ENCODE measurements around the gene FOS. TPM values are rescaled to one million over a fixed set of nuclear protein-coding genes. Genes with fewer than 3 reads are reported as not detected.
"Not testable (repeated sequence)": the region's sequence is repeated elsewhere in the genome, so short reads cannot be mapped to it uniquely, and the experiment has no call there.

Gene FOS
- polyA plus RNA-seq, 3 donors: 337 to 735 (median 440) TPM

- no peak for DNase-seq (ENCODE audit: low read depth in 3 of 3, low spot score in 2 of 3)
These were observed 3.6 kb upstream of the FOS start for GRCh38 chr14:75274899-75275569.

- DNase-seq (ENCODE audit: low read depth in 3 of 3, low spot score in 2 of 3): no peak
These were observed 3.0 kb upstream of the FOS start for GRCh38 chr14:75275598-75275997.

GRCh38 chr14:75277008-75277814, 1.4 kb upstream of the FOS start:
- no peak for DNase-seq (ENCODE audit: low read depth in 3 of 3, low spot score in 2 of 3)

DNA sequence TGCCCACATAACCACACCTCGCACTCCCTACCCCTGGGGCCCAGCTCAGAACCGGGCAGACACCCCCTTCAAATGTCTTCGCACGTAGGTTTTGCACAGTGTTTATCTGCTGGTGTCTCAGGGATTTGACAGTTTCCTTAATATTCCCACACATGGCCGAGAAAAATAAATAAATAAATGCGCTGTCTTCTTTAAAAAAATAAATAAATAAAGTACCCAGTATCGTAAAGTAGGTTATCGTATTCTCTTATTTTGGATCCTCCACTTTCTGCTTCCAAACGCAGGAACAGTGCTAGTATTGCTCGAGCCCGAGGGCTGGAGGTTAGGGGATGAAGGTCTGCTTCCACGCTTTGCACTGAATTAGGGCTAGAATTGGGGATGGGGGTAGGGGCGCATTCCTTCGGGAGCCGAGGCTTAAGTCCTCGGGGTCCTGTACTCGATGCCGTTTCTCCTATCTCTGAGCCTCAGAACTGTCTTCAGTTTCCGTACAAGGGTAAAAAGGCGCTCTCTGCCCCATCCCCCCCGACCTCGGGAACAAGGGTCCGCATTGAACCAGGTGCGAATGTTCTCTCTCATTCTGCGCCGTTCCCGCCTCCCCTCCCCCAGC, 710 bp upstream of the FOS start:
- DNase-seq (ENCODE audit: low read depth in 3 of 3, low spot score in 2 of 3): no peak

- DNase-seq (ENCODE audit: low read depth in 3 of 3, low spot score in 2 of 3): no peak
These were observed 630 bp downstream of the FOS start for GRCh38 chr14:75279153-75279762.

DNA sequence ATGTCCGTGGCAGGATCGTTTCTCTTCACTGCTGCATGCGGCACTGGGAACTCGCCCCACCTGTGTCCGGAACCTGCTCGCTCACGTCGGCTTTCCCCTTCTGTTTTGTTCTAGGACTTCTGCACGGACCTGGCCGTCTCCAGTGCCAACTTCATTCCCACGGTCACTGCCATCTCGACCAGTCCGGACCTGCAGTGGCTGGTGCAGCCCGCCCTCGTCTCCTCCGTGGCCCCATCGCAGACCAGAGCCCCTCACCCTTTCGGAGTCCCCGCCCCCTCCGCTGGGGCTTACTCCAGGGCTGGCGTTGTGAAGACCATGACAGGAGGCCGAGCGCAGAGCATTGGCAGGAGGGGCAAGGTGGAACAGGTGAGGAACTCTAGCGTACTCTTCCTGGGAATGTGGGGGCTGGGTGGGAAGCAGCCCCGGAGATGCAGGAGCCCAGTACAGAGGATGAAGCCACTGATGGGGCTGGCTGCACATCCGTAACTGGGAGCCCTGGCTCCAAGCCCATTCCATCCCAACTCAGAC, 1.2 kb downstream of the FOS start:
- DNase-seq (ENCODE audit: low read depth in 3 of 3, low spot score in 2 of 3): no peak

GRCh38 chr14:75280291-75280830, 1.7 kb downstream of the FOS start:
- DNase-seq (ENCODE audit: low read depth in 3 of 3, low spot score in 2 of 3): no peak

GRCh38 chr14:75280831-75281653, 2.4 kb downstream of the FOS start:
- no peak for DNase-seq (ENCODE audit: low read depth in 3 of 3, low spot score in 2 of 3)

GRCh38 chr14:75281654-75282019, 3.0 kb downstream of the FOS start:
- no peak for DNase-seq (ENCODE audit: low read depth in 3 of 3, low spot score in 2 of 3)

- no peak for DNase-seq (ENCODE audit: low read depth in 3 of 3, low spot score in 2 of 3)
These were observed 3.5 kb downstream of the FOS start for GRCh38 chr14:75282170-75282554.

DNA sequence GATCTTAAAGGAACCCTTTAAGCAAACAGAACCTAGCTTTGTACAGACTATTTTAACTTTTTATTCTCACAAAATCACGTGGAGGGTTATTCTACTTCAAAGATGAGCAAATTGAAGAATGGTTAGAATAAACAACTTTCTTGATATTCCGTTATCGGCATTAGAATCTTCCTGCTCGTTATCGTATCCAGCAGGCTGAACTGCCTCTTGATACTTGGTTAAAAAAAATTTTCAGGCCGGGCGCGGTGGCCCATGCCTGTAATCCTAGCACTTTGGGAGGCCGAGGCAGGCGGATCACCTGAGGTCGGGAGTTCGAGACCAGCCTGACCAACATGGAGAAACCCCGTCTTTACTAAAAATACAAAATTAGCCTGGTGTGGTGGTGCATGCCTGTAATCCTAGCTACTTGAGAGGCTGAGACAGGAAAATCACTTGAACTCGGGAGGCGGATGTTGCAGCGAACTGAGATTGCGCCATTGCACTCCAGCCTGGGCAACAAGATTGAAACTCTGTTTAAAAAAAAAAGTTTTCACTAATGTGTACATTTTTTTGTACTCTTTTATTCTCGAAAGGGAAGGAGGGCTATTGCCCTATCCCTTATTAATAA, 4.0 kb downstream of the FOS start:
- DNase-seq (ENCODE audit: low read depth in 3 of 3, low spot score in 2 of 3): not testable (repeated sequence)

DNA sequence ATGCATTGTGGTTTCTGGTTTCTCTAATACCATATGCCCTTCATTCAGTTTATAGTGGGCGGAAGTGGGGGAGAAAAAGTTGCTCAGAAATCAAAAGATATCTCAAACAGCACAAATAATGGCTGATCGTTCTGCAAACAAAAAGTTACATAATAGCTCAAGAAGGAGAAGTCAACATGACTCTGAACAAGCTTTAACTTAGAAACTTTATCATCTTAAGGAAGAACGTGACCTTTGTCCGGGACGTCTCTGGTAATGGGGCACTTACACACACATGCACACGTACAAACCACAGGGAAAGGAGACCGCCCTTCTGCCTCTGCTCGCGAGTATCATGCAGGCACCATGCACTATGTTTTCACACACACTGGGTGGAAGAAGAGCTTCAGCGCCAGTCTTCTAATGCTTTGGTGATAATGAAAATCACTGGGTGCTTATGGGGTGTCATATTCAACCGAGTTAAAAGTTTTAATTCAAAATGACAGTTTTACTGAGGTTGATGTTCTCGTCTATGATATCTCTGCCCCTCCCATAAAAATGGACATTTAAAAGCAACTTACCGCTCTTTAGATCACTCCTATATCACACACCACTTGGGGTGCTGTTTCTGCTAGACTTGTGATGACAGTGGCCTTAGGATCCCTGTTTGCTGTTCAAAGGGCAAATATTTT, 4.7 kb downstream of the FOS start:
- DNase-seq (ENCODE audit: low read depth in 3 of 3, low spot score in 2 of 3): no peak

GRCh38 chr14:75283833-75284563, 5.4 kb downstream of the FOS start:
- DNase-seq (ENCODE audit: low read depth in 3 of 3, low spot score in 2 of 3): no peak

GRCh38 chr14:75285331-75285730, 6.7 kb downstream of the FOS start:
- no peak for DNase-seq (ENCODE audit: low read depth in 3 of 3, low spot score in 2 of 3)

DNA sequence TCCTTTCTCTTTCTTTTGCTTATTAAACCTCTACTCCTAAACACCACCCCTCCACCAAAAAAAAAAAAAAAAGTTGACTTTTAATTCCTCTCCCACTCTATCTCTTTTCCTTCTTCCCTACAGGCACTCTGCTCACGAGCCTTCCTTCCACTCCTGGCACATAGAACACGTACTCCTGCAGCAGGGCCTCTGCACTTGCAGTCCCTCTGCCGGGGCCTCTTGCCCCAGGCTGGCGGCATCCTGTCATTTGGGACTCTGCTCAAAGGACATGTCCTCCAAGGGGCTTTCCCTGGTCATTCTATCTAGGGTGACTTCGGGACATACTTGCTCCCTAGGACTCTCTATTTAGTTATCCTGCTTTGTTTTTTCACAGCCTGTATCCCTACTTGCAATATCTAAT, 7.7 kb downstream of the FOS start:
- no peak for DNase-seq (ENCODE audit: low read depth in 3 of 3, low spot score in 2 of 3)

- no peak for DNase-seq (ENCODE audit: low read depth in 3 of 3, low spot score in 2 of 3)
These were observed 11.3 kb downstream of the FOS start for GRCh38 chr14:75289840-75290388.

GRCh38 chr14:75290851-75291250, 12.2 kb downstream of the FOS start:
- no peak for DNase-seq (ENCODE audit: low read depth in 3 of 3, low spot score in 2 of 3)

DNA sequence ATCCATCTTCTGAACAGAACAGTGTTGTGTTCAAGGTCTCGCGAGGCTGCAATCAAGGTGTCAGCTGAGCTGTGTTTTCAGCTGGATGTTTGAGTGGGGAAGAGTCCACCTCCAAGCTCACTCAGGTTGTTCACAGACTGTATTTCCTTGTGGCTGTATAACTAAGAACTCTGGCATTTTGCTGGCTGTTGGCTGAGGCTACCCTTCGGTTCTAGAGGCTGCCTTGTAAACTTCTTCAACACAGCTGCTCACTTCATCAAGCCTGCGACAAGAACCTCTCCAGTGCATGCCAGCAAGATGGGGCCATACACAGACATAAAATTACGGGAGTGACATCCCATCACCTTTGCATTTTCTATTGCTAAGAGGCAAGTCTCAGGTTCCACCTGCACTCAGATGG, 12.7 kb downstream of the FOS start:
- no peak for DNase-seq (ENCODE audit: low read depth in 3 of 3, low spot score in 2 of 3)
